ENCODE data around the gene IL15RA. TPM values are rescaled to one million over a fixed set of nuclear protein-coding genes. Genes with fewer than 3 reads are reported as not detected.
A peak's percentile ranks its signal among the peaks of the same experiment; 100 is the strongest.

Gene IL15RA
- total and polyA plus RNA-seq, 3 experiments from 2014 or later: 19.8 to 33.5 (median 30.1) TPM

DNA sequence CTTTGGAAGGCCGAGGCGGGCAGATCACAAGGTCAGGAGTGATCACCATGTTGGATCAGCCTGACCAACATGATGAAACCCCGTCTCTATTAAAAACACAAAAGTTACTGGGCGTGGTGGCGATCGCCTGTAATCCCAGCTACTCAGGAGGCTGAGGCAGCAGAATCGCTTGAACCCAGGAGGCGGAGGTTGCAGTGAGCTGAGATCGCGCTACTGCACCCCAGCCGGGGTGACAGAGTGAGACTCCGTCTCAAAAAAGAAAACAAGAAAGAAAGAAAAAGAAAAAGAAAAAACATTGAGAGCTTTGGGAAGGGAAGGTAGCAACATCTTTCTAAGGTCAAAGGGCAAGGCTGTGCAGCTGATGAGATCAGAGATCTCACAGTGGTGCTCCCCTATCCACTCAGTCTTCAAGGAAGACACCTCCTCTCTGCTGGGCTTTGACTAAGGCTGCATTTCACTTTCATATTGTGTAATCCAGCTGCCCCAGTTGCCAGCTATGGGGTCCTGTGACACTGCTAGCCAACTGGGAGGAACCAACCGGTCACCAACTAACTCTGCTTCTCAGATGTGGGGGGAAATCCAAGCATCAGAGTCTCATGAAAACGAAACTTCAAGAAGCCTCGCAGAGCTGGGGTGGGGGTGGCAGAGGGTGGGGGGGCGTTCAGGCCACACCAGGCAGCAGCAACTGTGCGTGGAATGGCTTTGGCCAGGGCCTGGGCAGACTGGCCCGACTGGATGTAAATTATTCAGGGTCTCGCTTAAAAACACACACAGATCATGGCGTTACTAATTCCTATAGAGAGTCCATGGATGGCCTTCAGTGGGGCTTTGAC is 1.5 kb downstream of the IL15RA start:
- peak overlapping the region; percentile 89 for H3K27ac ChIP-seq (ENCODE audit: low read depth, low read length)
- peaks cover 38 to 59% (median 56%) of the 10 kb centered on the region in 3 donors for H3K4me1 Mint-ChIP-seq
- peaks cover 0 to 9% (median 0%) of the 10 kb centered on the region in 3 donors for H3K36me3 Mint-ChIP-seq
- H3K4me3 Mint-ChIP-seq: peak overlapping the region; percentile 90 to 99 (median 98)
- POLR2A ChIA-PET: interaction anchor here (0.6 to 2.2 kb wide), 6 partner anchors 75 to 506 kb away, joined by 3 to 11 read pairs (median 5); partner anchors contain the start of genes ANKRD16, FBH1 and GDI2
- CTCF ChIA-PET: interaction anchor here (0.9 to 2.7 kb wide), 10 partner anchors 8 to 114 kb away, joined by 3 to 11 read pairs (median 4); partner anchors contain the start of genes ANKRD16 and FBH1
- no peaks in the 10 kb centered on the region for H3K9me3 Mint-ChIP-seq
- no peaks in the 10 kb centered on the region for H3K27me3 ChIP-seq (ENCODE audit: insufficient read depth, low read length, poor library complexity, severe bottlenecking)
- H3K9me3 ChIP-seq (ENCODE audit: low read length): no peaks in the 10 kb centered on the region
- DNase-seq: peak; percentile 45 to 79 (median 62)
- peak overlapping the region; percentile 86 for H3K4me3 ChIP-seq (ENCODE audit: low read length)
- no peaks in the 10 kb centered on the region for H3K36me3 ChIP-seq (ENCODE audit: insufficient read depth, low read length)
- peak overlapping the region; percentile 91 to 98 (median 96) for H3K27ac Mint-ChIP-seq
- no peaks in the 10 kb centered on the region for H3K27me3 Mint-ChIP-seq
- H3K4me1 ChIP-seq (ENCODE audit: insufficient read depth, low read length): peaks cover 28% of the 10 kb centered on the region

DNA sequence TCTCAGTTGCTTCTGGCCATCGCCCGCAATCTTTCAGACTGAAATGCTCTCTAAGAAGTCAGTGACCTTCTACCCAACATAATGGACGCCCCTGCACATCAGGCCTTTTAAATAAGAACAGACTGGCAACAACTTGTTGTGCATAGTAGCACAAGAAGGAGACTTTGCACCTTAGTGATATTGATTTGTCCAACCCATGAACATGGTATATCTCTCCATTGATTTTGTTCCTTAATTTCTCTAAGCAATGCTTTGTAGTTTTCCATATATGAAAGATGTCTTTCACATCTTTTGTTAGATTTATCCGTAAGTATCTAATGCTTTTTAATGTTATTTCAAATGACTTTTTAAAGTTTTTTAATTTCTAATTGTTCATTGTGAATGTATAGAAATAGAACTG is 4.3 kb downstream of the IL15RA start:
- no peak overlapping the region for H3K27ac ChIP-seq (ENCODE audit: low read depth, low read length)
- H3K27me3 ChIP-seq (ENCODE audit: insufficient read depth, low read length, poor library complexity, severe bottlenecking): no peaks in the 10 kb centered on the region
- POLR2A ChIA-PET: no interaction called here
- no peaks in the 10 kb centered on the region for H3K36me3 ChIP-seq (ENCODE audit: insufficient read depth, low read length)
- Mint-ChIP-seq H3K27me3 (no peaks in the 10 kb centered on the region), H3K9me3 (no peaks in the 10 kb centered on the region), H3K4me3 (peak overlapping the region in 2 of 7 donors; percentile 9 to 31), H3K27ac (peak overlapping the region in 7 of 8 donors; percentile 33 to 91 (median 54)), H3K4me1 (peaks cover 46 to 72% (median 63%) of the 10 kb centered on the region in 3 donors), H3K36me3 (peaks cover 0 to 17% (median 0%) of the 10 kb centered on the region in 3 donors)
- no peaks in the 10 kb centered on the region for H3K9me3 ChIP-seq (ENCODE audit: low read length)
- DNase-seq: no peak
- H3K4me1 ChIP-seq (ENCODE audit: insufficient read depth, low read length): peaks cover 23% of the 10 kb centered on the region
- H3K4me3 ChIP-seq (ENCODE audit: low read length): no peak overlapping the region
- CTCF ChIA-PET: no interaction called here

DNA sequence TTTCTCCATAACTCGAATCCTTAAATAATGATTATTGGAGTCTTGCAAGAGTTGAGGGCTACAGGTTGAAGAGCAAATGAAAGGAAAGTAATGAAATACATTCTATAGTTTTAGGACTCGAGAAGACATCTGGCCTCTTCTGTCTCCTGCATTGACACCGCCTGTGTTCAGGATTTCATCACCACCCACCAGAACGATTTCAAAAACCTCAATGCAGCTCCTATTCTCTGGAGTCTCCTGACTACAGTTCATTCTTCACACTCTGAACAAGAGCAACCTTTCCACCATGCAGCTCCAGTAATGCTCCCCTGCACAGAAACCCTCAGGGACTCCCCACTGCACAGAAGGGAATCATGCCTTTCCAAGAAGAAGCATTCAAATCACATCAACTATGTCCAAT is 5.5 kb downstream of the IL15RA start:
- no peak overlapping the region for H3K4me3 ChIP-seq (ENCODE audit: low read length)
- ChIA-PET CTCF (no interaction called here), POLR2A (no interaction called here)
- H3K27me3 Mint-ChIP-seq: no peaks in the 10 kb centered on the region
- H3K4me1 Mint-ChIP-seq: peaks cover 46 to 79% (median 62%) of the 10 kb centered on the region in 3 donors
- DNase-seq: no peak
- H3K9me3 ChIP-seq (ENCODE audit: low read length): no peaks in the 10 kb centered on the region
- H3K36me3 ChIP-seq (ENCODE audit: insufficient read depth, low read length): no peaks in the 10 kb centered on the region
- H3K9me3 Mint-ChIP-seq: no peaks in the 10 kb centered on the region
- H3K27ac ChIP-seq (ENCODE audit: low read depth, low read length): peak overlapping the region; percentile 46
- peaks cover 0 to 26% (median 0%) of the 10 kb centered on the region in 3 donors for H3K36me3 Mint-ChIP-seq
- H3K27ac Mint-ChIP-seq: peak overlapping the region; percentile 60 to 94 (median 82)
- peak overlapping the region in 6 of 7 donors; percentile 18 to 67 (median 45) for H3K4me3 Mint-ChIP-seq
- peaks cover 22% of the 10 kb centered on the region for H3K4me1 ChIP-seq (ENCODE audit: insufficient read depth, low read length)
- no peaks in the 10 kb centered on the region for H3K27me3 ChIP-seq (ENCODE audit: insufficient read depth, low read length, poor library complexity, severe bottlenecking)

DNA sequence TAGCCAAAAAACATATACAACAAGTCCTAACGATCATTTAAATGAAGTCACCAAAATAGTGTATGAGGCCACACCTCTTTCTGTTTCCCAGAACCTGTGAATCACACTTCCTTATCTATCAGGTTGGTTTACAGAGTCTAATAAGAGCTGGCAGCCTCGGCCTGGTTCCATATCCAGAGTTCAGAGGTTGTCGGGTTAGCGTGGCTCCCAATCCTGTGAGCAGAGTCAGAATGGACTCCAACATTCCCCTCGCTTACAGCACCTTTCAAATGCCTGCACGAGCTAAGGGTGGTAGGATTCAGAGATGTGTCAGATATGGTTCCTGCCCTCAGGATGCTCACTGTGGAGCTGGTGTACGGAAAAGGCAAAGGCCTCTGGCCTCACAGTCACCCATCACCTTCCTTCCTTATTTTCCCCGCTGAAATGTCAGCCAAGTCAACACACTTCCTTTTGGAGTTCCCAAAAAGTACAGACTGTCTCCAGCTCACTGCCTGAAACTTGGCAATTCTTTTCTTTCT is 6.0 kb downstream of the IL15RA start:
- ChIA-PET POLR2A (interaction anchor here (0.7 kb wide), 1 partner anchor 440 kb away, joined by 3 read pairs; no protein-coding TSS in a partner anchor), CTCF (no interaction called here)
- DNase-seq: no peak
- peak overlapping the region; percentile 60 to 94 (median 82) for H3K27ac Mint-ChIP-seq
- H3K4me3 ChIP-seq (ENCODE audit: low read length): no peak overlapping the region
- peaks cover 22% of the 10 kb centered on the region for H3K4me1 ChIP-seq (ENCODE audit: insufficient read depth, low read length)
- H3K36me3 Mint-ChIP-seq: peaks cover 0 to 23% (median 0%) of the 10 kb centered on the region in 3 donors
- peak overlapping the region; percentile 46 for H3K27ac ChIP-seq (ENCODE audit: low read depth, low read length)
- no peaks in the 10 kb centered on the region for H3K27me3 Mint-ChIP-seq
- H3K9me3 Mint-ChIP-seq: no peaks in the 10 kb centered on the region
- H3K9me3 ChIP-seq (ENCODE audit: low read length): no peaks in the 10 kb centered on the region
- peaks cover 43 to 76% (median 60%) of the 10 kb centered on the region in 3 donors for H3K4me1 Mint-ChIP-seq
- peak overlapping the region; percentile 37 to 75 (median 59) for H3K4me3 Mint-ChIP-seq
- H3K27me3 ChIP-seq (ENCODE audit: insufficient read depth, low read length, poor library complexity, severe bottlenecking): no peaks in the 10 kb centered on the region
- no peaks in the 10 kb centered on the region for H3K36me3 ChIP-seq (ENCODE audit: insufficient read depth, low read length)

DNA sequence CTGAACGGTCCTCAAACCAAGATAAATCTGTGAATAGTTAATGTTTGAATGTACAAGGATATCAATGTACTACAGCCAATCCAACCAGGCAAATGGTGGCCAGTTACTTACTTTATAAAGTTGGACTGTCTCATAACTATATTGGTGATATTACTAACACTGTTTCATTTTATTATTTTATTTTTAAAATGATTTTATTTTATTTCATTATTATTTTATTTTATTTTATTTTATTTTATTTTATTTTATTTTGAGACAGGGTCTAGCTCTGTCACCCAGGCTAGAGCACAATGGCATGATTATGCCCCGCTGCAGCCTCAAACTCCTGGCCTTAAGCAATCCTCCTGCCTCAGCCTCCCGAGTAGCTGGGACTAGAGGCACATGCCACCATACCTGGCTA is 6.8 kb downstream of the IL15RA start:
- H3K4me3 ChIP-seq (ENCODE audit: low read length): no peak overlapping the region
- ChIA-PET CTCF (no interaction called here), POLR2A (no interaction called here)
- no peaks in the 10 kb centered on the region for H3K36me3 ChIP-seq (ENCODE audit: insufficient read depth, low read length)
- no peaks in the 10 kb centered on the region for H3K9me3 Mint-ChIP-seq
- H3K27me3 Mint-ChIP-seq: no peaks in the 10 kb centered on the region
- no peak for DNase-seq
- H3K4me3 Mint-ChIP-seq: peak overlapping the region in 3 of 7 donors; percentile 25 to 67 (median 65)
- peak overlapping the region in 5 of 8 donors; percentile 36 to 94 (median 53) for H3K27ac Mint-ChIP-seq
- H3K4me1 ChIP-seq (ENCODE audit: insufficient read depth, low read length): peaks cover 19% of the 10 kb centered on the region
- no peaks in the 10 kb centered on the region for H3K27me3 ChIP-seq (ENCODE audit: insufficient read depth, low read length, poor library complexity, severe bottlenecking)
- peaks cover 38 to 70% (median 51%) of the 10 kb centered on the region in 3 donors for H3K4me1 Mint-ChIP-seq
- no peaks in the 10 kb centered on the region for H3K9me3 ChIP-seq (ENCODE audit: low read length)
- peaks cover 0 to 21% (median 0%) of the 10 kb centered on the region in 3 donors for H3K36me3 Mint-ChIP-seq
- H3K27ac ChIP-seq (ENCODE audit: low read depth, low read length): peak overlapping the region; percentile 46

DNA sequence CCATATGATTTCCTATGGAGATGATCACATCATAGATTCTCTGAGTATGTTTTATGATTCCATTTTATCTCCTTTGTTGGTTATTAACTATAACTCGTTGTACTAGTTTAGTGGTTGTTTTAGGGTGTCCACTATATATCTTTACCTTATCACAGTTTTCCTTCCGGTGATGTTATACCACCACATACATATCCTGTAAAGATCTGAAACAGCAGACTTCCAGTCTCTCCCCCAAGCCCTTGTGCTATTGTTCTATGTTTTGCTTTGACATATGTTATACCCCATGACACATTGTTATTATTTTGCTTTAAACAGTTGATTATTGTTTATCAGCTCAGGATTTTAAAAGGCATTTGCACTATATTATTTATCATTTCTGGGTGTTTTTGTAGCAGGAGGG is 7.3 kb downstream of the IL15RA start:
- POLR2A ChIA-PET: no interaction called here
- Mint-ChIP-seq H3K36me3 (peaks cover 0 to 25% (median 0%) of the 10 kb centered on the region in 3 donors), H3K9me3 (no peaks in the 10 kb centered on the region), H3K27ac (peak overlapping the region in 5 of 8 donors; percentile 15 to 81 (median 41)), H3K4me3 (peak overlapping the region in 1 of 7 donors; percentile 25), H3K27me3 (no peaks in the 10 kb centered on the region), H3K4me1 (peaks cover 33 to 66% (median 47%) of the 10 kb centered on the region in 3 donors)
- H3K27ac ChIP-seq (ENCODE audit: low read depth, low read length): no peak overlapping the region
- no peak overlapping the region for H3K4me3 ChIP-seq (ENCODE audit: low read length)
- no peaks in the 10 kb centered on the region for H3K36me3 ChIP-seq (ENCODE audit: insufficient read depth, low read length)
- no peak for DNase-seq
- peaks cover 14% of the 10 kb centered on the region for H3K4me1 ChIP-seq (ENCODE audit: insufficient read depth, low read length)
- H3K9me3 ChIP-seq (ENCODE audit: low read length): no peaks in the 10 kb centered on the region
- CTCF ChIA-PET: no interaction called here
- H3K27me3 ChIP-seq (ENCODE audit: insufficient read depth, low read length, poor library complexity, severe bottlenecking): no peaks in the 10 kb centered on the region

DNA sequence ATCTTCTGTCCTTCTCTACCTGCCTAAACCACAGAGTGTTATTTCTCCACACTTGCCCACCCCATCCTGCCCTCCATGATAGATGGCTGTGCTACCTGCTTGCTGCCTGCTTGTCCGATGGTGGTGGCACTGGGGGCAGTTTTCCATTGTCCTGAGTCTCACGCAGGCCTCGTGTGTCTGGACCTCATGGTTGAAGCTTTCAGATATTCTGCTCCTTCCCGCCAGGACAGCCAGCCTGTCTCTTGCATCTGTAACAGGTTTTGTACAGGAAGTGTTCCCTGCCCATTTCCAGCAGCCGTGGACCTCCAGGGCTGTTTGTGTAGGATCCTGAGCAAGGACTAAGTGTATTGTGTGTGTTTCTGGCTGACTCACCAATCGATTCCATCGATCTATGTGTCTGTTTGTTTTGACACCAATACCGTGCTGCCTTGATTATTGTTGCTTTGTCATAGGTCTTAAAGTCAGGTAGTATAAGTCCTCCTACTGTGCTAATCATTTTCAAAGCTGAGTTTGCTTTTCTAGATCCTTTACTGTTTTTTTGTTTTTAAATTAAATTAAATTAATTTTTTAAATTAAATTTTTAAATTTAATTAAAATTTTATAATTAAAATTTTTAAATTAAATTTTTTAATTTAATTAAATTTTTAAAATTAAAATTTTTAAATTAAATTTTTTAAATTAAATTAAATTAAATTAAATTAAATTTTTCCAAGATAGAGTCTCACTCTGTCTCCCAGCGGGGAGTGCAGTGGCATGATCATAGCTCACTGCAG is 8.5 kb downstream of the IL15RA start:
- Histone ChIP-seq H3K27me3 (ENCODE audit: insufficient read depth, low read length, poor library complexity, severe bottlenecking) (no peaks in the 10 kb centered on the region), H3K27ac (ENCODE audit: low read depth, low read length) (no peak overlapping the region), H3K9me3 (ENCODE audit: low read length) (no peaks in the 10 kb centered on the region), H3K36me3 (ENCODE audit: insufficient read depth, low read length) (no peaks in the 10 kb centered on the region), H3K4me1 (ENCODE audit: insufficient read depth, low read length) (peaks cover 12% of the 10 kb centered on the region), H3K4me3 (ENCODE audit: low read length) (no peak overlapping the region)
- POLR2A ChIA-PET: no interaction called here
- Mint-ChIP-seq H3K9me3 (no peaks in the 10 kb centered on the region), H3K27ac (peak overlapping the region in 3 of 8 donors; percentile 8 to 43 (median 37)), H3K27me3 (no peaks in the 10 kb centered on the region), H3K4me3 (no peak overlapping the region), H3K4me1 (peaks cover 28 to 56% (median 39%) of the 10 kb centered on the region in 3 donors), H3K36me3 (peaks cover 0 to 33% (median 0%) of the 10 kb centered on the region in 3 donors)
- CTCF ChIA-PET: interaction anchor here (1.5 kb wide), 1 partner anchor 8 kb away, joined by 4 read pairs; no protein-coding TSS in a partner anchor
- DNase-seq: no peak

All from CD8-positive, alpha-beta memory T cell (primary cell).